Heart left ventricle (tissue), 16 donors: Measurements from ENCODE around the gene CSRP2. TPM values are rescaled to one million over a fixed set of nuclear protein-coding genes. Genes with fewer than 3 reads are reported as not detected.
A peak's percentile ranks its signal among the peaks of the same experiment; 100 is the strongest.

Experiments
- ATAC-seq, 4 donors: fragments of 200-7000 bp; cut with Tn5 transposase; one replicate each; pipeline ENCODE4 v1.9.1; 2020 to 2022; ENCODE audit warnings: moderate library complexity in 4 of 4, mild to moderate bottlenecking in 3 of 4, moderate number of reproducible peaks in 1 of 4
- DNase-seq, 5 donors: peaks; one replicate each; pipeline ENCODE4 v3.0.0-alpha.2; 2020
- H3K27ac ChIP-seq, 12 donors: fragments of 200-600 bp; sonication (generic) in 4 of 12; one replicate each; pipeline versions ENCODE4 v1.5.0 to v1.8.0; 2016 to 2022; ENCODE audit warnings: mild to moderate bottlenecking in 2 of 12
- H3K27me3 ChIP-seq, 9 donors: fragments of 200-600 bp; sonication (generic) in 2 of 9; one replicate each; pipeline versions ENCODE4 v1.5.1 to v1.8.0; 2016 to 2022; ENCODE audit warnings: mild to moderate bottlenecking in 3 of 9
- H3K36me3 ChIP-seq, 9 donors: fragments of 200-600 bp; sonication (generic) in 2 of 9; one replicate each; pipeline versions ENCODE4 v1.5.0 to v1.8.0; 2018 to 2022; ENCODE audit warnings: mild to moderate bottlenecking in 2 of 9
- H3K4me1 ChIP-seq, 12 donors: fragments of 200-600 bp; sonication (generic) in 4 of 12; one replicate each; pipeline versions ENCODE4 v1.5.0 to v1.8.0; 2016 to 2022; ENCODE audit warnings: mild to moderate bottlenecking in 3 of 12
- H3K4me3 ChIP-seq, 12 donors: fragments of 200-600 bp; sonication (generic) in 4 of 12; one replicate each; pipeline versions ENCODE4 v1.5.0 to v1.8.0; 2017 to 2022; ENCODE audit warnings: mild to moderate bottlenecking in 9 of 12, moderate library complexity in 4 of 12
- H3K9me3 ChIP-seq, 12 donors: fragments of 200-600 bp; sonication (generic) in 4 of 12; one replicate each; pipeline versions ENCODE4 v1.5.0 to v1.8.0; 2016 to 2022; ENCODE audit warnings: mild to moderate bottlenecking in 1 of 12
- CTCF ChIP-seq, 12 donors: fragments of 200-600 bp; sonication (generic) in 4 of 12; IDR thresholded peaks; one replicate each; pipeline versions ENCODE4 v1.5.0 to v1.8.0; 2018 to 2022; ENCODE audit warnings: antibody characterized with exemption in 12 of 12, mild to moderate bottlenecking in 5 of 12
- POLR2A ChIP-seq, 2 donors: fragments of 450-650 bp; IDR thresholded peaks; one replicate each; pipeline ENCODE4 v1.6.1; 2017; ENCODE audit warnings: antibody characterized with exemption in 2 of 2, mild to moderate bottlenecking in 2 of 2, moderate library complexity in 2 of 2
- WGBS, 4 donors: extraction: QIAGEN DNeasy Blood & Tissue Kit in 2 of 4; methylation state at CpG; one replicate each; pipeline versions ENCODE4 v1.1.5 to v1.1.7; 2013 to 2018; 5-methylcytosine and 5-hydroxymethylcytosine counted together
- intact Hi-C, 10 donors: fragments of 100-400 bp; cut with DNase I; formaldehyde crosslinking; loops; one replicate each; pipeline versions ENCODE4 v1.11.1 to v1.14.2; 2022
- polyA plus RNA-seq, 2 donors: library from polyadenylated mRNA; stranded (reverse); fragments of 200-250 nt; gene quantifications; one replicate each; pipeline ENCODE4 v1.2.3, GENCODE V29; 2013
- total RNA-seq, 9 donors: library from RNA; depleted of rRNA in 2 of 9; stranded (reverse); fragments of >200 nt in 2 of 9; fragmentation: NEBNext Ultra II Directional in 3 of 9; extraction: Animal tissue kit (Norgen Biotek cat#: 25700) in 3 of 9; gene quantifications; one replicate each; pipeline versions ENCODE4 v1.1.0 to v1.2.4, GENCODE V29; 2016 to 2023
- donor health status: ischemic (EF 13 %, LVEDD 7.1; RV severe dilation, severe dysfunction).
- donor health status: healthy with polysubstance abuse.
- donor health status: DM: no; HTN: yes; CAD: no.
- donor health status: DM: no; HTN: no; CAD: no.
- donor health status: ischemic (EF 25% LVEDD 6.9; RV normal size, moderate dysfunction).
- donor health status: ischemic (EF 25% LVEDD 5.7; RV mildly dilated, moderate dysfunction).
- donor health status: healthy.
- donor health status: DM: yes; HTN: yes; CAD: no.
- donor health status: ischemic (EF 35%, LVEDD 5.7; RV mildly dilated, moderate dysfunction).
- donor health status: nonischemic (EF 11% LVEDD 7.7; RV severe dilation, severe dysfunction).
- donor health status: DM: yes; HTN: yes; CAD: no.
- donor health status: PGD.
- donor health status: ischemic (EF 29% LVEDD 5.4; RV normal size, mild dysfunction).
- donor health status: nonischemic (EF 23%, LVEDD 6.1; RV moderate dilation, normal function).

Gene CSRP2
- total and polyA plus RNA-seq, 11 donors, result 16.2 to 41.6 (median 30.1) TPM

DNA sequence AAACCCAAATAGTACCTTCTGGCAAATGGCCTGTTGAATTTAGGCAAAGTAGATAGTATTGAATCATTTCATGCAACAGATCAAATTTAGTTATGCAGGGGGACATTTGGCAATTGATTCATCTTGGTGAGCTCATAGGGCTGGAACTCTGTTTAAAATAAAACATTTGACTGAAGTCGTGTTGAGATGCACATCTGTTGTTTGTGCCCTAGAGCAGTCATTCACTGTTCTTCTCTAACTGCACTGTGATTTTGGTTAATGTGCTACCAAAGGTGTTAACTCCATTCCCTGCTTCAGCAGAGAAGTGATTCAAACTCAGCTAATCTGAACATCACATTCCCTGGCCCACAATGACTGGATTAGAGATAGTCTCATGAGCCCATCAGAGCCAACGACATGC, 44.0 kb upstream of the CSRP2 start:
- H3K27me3 ChIP-seq, result no peaks in the 10 kb centered on the region
- no peaks in the 10 kb centered on the region for H3K9me3 ChIP-seq
- H3K4me3 ChIP-seq, result no peak overlapping the region
- no peaks in the 10 kb centered on the region for H3K36me3 ChIP-seq
- peak overlapping the region in 1 of 12 donors; percentile 19 for H3K27ac ChIP-seq
- WGBS, 4 donors, result 72 to 79% (median 76%) methylated on average over 2 of the region's 2 CpGs
- intact Hi-C loops, result loop anchor here in 3 of 10 donors (5.0 to 10.0 kb wide), 3 partner anchors 36 to 829 kb away; no protein-coding TSS in a partner anchor
- TF ChIP-seq CTCF (IDR thresholded peaks at IDR 0.05) (no peak), POLR2A (IDR thresholded peaks at IDR 0.05) (no peak)
- DNase-seq (no peak), ATAC-seq (no peak)
- H3K4me1 ChIP-seq, result no peaks in the 10 kb centered on the region

DNA sequence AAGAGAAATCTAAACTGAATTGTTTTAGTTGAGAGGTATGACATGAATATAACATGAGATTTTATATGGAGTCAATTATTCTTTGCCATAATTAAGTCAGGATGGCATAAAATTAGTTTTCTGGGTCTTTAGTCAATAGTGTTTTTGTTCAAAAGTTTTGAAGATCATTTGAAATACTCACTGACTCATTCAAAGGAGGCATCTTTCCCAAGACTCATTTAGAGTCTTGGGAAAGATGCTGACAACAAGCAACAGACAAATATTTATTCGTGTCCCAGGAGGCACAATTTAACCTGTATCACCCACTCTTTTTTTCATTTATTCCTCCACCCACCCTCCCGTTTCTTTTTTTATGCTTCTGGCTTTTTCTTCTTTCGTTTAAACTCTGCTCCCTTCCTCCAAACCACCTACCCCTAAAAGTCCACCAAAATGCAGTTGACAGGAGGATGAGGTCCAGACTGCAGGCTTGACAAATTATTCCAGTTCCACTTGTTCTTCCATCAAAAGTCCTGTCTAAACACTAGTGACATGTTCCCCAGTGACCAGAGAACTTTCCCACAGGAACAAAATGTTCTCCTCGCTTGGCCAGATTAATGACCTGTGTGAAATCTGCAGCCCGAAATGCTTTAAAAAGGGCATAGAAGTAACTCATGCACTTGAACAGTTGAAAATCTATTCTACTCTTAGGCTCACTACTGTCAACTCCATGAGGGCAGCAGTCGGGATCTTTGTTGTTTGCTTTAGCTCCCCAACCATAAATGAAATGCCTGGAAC, 43.3 kb upstream of the CSRP2 start:
- ATAC-seq, result peak in 1 of 4 donors; percentile 24
- H3K27me3 ChIP-seq, result no peaks in the 10 kb centered on the region
- no peak for DNase-seq
- H3K9me3 ChIP-seq, result no peaks in the 10 kb centered on the region
- no peak overlapping the region for H3K27ac ChIP-seq
- 75 to 85% (median 77%) methylated on average over 6 of the region's 6 CpGs for whole genome bisulfite sequencing, 4 donors
- H3K4me1 ChIP-seq, result no peaks in the 10 kb centered on the region
- no peaks in the 10 kb centered on the region for H3K36me3 ChIP-seq
- no peak overlapping the region for H3K4me3 ChIP-seq
- TF ChIP-seq CTCF (IDR thresholded peaks at IDR 0.05) (no peak), POLR2A (IDR thresholded peaks at IDR 0.05) (no peak)
- intact Hi-C loops, result loop anchor here in 3 of 10 donors (5.0 to 10.0 kb wide), 3 partner anchors 35 to 830 kb away; no protein-coding TSS in a partner anchor

GRCh38 chr12:76921100-76921471, 42.3 kb upstream of the CSRP2 start:
- no peak for TF ChIP-seq CTCF (IDR thresholded peaks at IDR 0.05)
- TF ChIP-seq POLR2A (IDR thresholded peaks at IDR 0.05), result no peak
- H3K27me3 ChIP-seq, result no peaks in the 10 kb centered on the region
- H3K9me3 ChIP-seq, result no peaks in the 10 kb centered on the region
- intact Hi-C loops, result loop anchor here in 3 of 10 donors (5.0 to 10.0 kb wide), 3 partner anchors 34 to 831 kb away; no protein-coding TSS in a partner anchor
- no peak for ATAC-seq
- H3K27ac ChIP-seq, result no peak overlapping the region
- no peaks in the 10 kb centered on the region for H3K36me3 ChIP-seq
- no peak for DNase-seq
- WGBS, 4 donors, result 71 to 84% (median 75%) methylated on average over 2 of the region's 2 CpGs
- H3K4me1 ChIP-seq, result peaks cover 0 to 8% (median 0%) of the 10 kb centered on the region in 12 donors
- H3K4me3 ChIP-seq, result no peak overlapping the region

- intact Hi-C loops, result loop anchor here in 3 of 10 donors (5.0 to 10.0 kb wide), 3 partner anchors 33 to 832 kb away; no protein-coding TSS in a partner anchor
- no peak overlapping the region for H3K4me3 ChIP-seq
- DNase-seq (no peak), ATAC-seq (no peak)
- no peaks in the 10 kb centered on the region for H3K9me3 ChIP-seq
- H3K27me3 ChIP-seq, result no peaks in the 10 kb centered on the region
- peaks cover 0 to 12% (median 0%) of the 10 kb centered on the region in 12 donors for H3K4me1 ChIP-seq
- H3K36me3 ChIP-seq, result no peaks in the 10 kb centered on the region
- TF ChIP-seq POLR2A (IDR thresholded peaks at IDR 0.05), result no peak
- TF ChIP-seq CTCF (IDR thresholded peaks at IDR 0.05), result no peak
- H3K27ac ChIP-seq, result no peak overlapping the region
- WGBS, 4 donors, result 80 to 84% (median 84%) methylated on average over 9 of the region's 9 CpGs
Observed at GRCh38 chr12:76920172-76921099, 41.6 kb upstream of the CSRP2 start.
